ENCODE measurements around the gene LRCH1. TPM values are rescaled to one million over a fixed set of nuclear protein-coding genes. Genes with fewer than 3 reads are reported as not detected.

LRCH1 gene
- total RNA-seq, 2 experiments from 2014 or later: 16.7 to 27.8 TPM

GRCh38 chr13:46523972-46524752 lies 28.8 kb upstream of the LRCH1 start:
- H3K4me2 ChIP-seq (ENCODE audit: low read length): no peak overlapping the region
- no peak overlapping the region for H3K4me3 ChIP-seq (ENCODE audit: low read depth, low read length, poor library complexity, severe bottlenecking)
- H3K9me3 ChIP-seq (ENCODE audit: low read length): no peaks in the 10 kb centered on the region
- H3K9me2 ChIP-seq (ENCODE audit: insufficient read depth, low read length): no peaks in the 10 kb centered on the region
- intact Hi-C loops (cut with micrococcal nuclease; ENCODE audit: unreplicated experiment): no loop called here
- ChIA-PET POLR2A (interaction anchor here (0.8 kb wide), 1 partner anchor 27 kb away, joined by 7 read pairs; no protein-coding TSS in a partner anchor), CTCF (ENCODE audit: unreplicated experiment) (no interaction called here)
- DNase-seq (ENCODE audit: low spot score): no peak
- H4K20me1 ChIP-seq (ENCODE audit: insufficient read depth, low read length): no peaks in the 10 kb centered on the region
- H3K27ac ChIP-seq (ENCODE audit: low read depth, low read length, poor library complexity, severe bottlenecking): no peak overlapping the region
- H2AFZ ChIP-seq (ENCODE audit: low read length): no peak overlapping the region
- TF ChIP-seq CTCF (conservative IDR thresholded peaks at IDR 0.05; ENCODE audit: low read length): no peak
- TF ChIP-seq EZH2phosphoT487 (IDR thresholded peaks at IDR 0.05; ENCODE audit: borderline replicate concordance, low read depth, low read length): no peak
- BruUV-seq (replicated peaks): no TSS peak
- H3K4me1 ChIP-seq (ENCODE audit: insufficient read depth, low read length, poor library complexity, severe bottlenecking): no peaks in the 10 kb centered on the region
- H3K36me3 ChIP-seq (ENCODE audit: insufficient read depth, low read length): no peaks in the 10 kb centered on the region
- H3K79me2 ChIP-seq (ENCODE audit: insufficient read depth, low read depth, low read length): no peaks in the 10 kb centered on the region

DNA sequence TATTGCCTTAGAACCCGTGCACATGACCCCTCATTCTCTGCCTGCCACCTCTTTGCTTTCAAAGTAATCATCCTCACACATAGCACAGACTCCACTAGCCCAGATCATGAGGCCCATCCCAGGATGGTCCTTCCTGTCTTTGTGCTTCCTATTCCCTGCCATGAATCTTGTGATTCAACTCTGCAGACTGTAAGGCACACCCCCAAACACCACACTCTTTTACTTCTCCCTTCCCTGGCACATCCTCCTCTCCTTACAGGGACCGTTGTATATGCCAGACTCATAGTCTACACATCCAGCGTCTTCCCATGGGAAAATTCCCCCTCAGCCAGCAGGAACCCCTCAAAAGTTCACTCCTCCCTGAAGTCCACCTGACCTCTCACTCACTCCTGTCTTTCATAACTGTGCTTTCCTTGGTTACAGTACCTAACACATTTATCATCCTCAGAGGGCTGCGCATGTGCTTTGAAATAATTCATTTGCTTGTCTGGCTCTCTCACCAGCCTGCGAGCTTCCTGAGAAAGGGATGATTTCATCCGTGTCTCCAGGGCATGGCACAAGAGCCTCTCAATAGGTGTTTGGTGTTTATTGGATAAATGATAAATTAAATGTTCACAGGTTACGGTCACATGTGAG lies 26.8 kb upstream of the LRCH1 start:
- H4K20me1 ChIP-seq (ENCODE audit: insufficient read depth, low read length): no peaks in the 10 kb centered on the region

More for the DNA sequence above, 26.8 kb upstream of the LRCH1 start:
- TF ChIP-seq EZH2phosphoT487 (IDR thresholded peaks at IDR 0.05; ENCODE audit: borderline replicate concordance, low read depth, low read length) (no peak), CTCF (conservative IDR thresholded peaks at IDR 0.05; ENCODE audit: low read length) (no peak)
- no peaks in the 10 kb centered on the region for H3K9me2 ChIP-seq (ENCODE audit: insufficient read depth, low read length)
- POLR2A ChIA-PET: interaction anchor here (1.0 to 1.4 kb wide), 2 partner anchors 24 to 46 kb away, joined by 3 to 5 read pairs; no protein-coding TSS in a partner anchor
- H2AFZ ChIP-seq (ENCODE audit: low read length): no peak overlapping the region
- no peak overlapping the region for H3K4me3 ChIP-seq (ENCODE audit: low read depth, low read length, poor library complexity, severe bottlenecking)
- no TSS peak for BruUV-seq (replicated peaks)
- no peak overlapping the region for H3K27ac ChIP-seq (ENCODE audit: low read depth, low read length, poor library complexity, severe bottlenecking)
- intact Hi-C loops (cut with micrococcal nuclease; ENCODE audit: unreplicated experiment): no loop called here
- H3K4me1 ChIP-seq (ENCODE audit: insufficient read depth, low read length, poor library complexity, severe bottlenecking): no peaks in the 10 kb centered on the region
- H3K9me3 ChIP-seq (ENCODE audit: low read length): no peaks in the 10 kb centered on the region
- CTCF ChIA-PET (ENCODE audit: unreplicated experiment): no interaction called here
- no peaks in the 10 kb centered on the region for H3K36me3 ChIP-seq (ENCODE audit: insufficient read depth, low read length)
- no peaks in the 10 kb centered on the region for H3K79me2 ChIP-seq (ENCODE audit: insufficient read depth, low read depth, low read length)
- H3K4me2 ChIP-seq (ENCODE audit: low read length): no peak overlapping the region
- no peak for DNase-seq (ENCODE audit: low spot score)
